Fibroblast of skin of right biceps (primary cell): Measurements from ENCODE around the gene GRN.
A peak's percentile ranks its signal among the peaks of the same experiment; 100 is the strongest.
"Not testable (repeated sequence)": the region's sequence is repeated elsewhere in the genome, so short reads cannot be mapped to it uniquely, and the experiment has no call there.

Experiments used
- DNase-seq: peaks from one replicate; pipeline ENCODE4 v3.0.0-alpha.2; 2013

The GRN gene

GRCh38 chr17:44362459-44362948, 17.4 kb downstream of the GRN start:
- no peak for DNase-seq

GRCh38 chr17:44362949-44363612, 18.0 kb downstream of the GRN start:
- peak; percentile 11 for DNase-seq

- DNase-seq = peak; percentile 67
Observed at GRCh38 chr17:44363613-44364159, 18.6 kb downstream of the GRN start, which contains the start of gene FAM171A2. Gene FAM171A2 (minus strand): TSS chr17:44363853. CDS start chr17:44363714, 139 bp downstream.

GRCh38 chr17:44365051-44365450, 19.9 kb downstream of the GRN start:
- not testable (repeated sequence) for DNase-seq

- DNase-seq = no peak
Observed at GRCh38 chr17:44367231-44367979, 22.3 kb downstream of the GRN start.

- DNase-seq = not testable (repeated sequence)
Observed at GRCh38 chr17:44368391-44369243, 23.5 kb downstream of the GRN start.

- DNase-seq = not testable (repeated sequence)
Observed at GRCh38 chr17:44369414-44370023, 24.4 kb downstream of the GRN start.

GRCh38 chr17:44372036-44372435, 26.9 kb downstream of the GRN start:
- no peak for DNase-seq

- peak; percentile 10 for DNase-seq
Observed at GRCh38 chr17:44374306-44375195, 29.4 kb downstream of the GRN start.

- DNase-seq = no peak
Observed at GRCh38 chr17:44375196-44376017, 30.3 kb downstream of the GRN start.

- peak; percentile 6 for DNase-seq
Observed at GRCh38 chr17:44376124-44376523, 31.0 kb downstream of the GRN start.

- DNase-seq = no peak
Observed at GRCh38 chr17:44376779-44377178, 31.7 kb downstream of the GRN start.

- no peak for DNase-seq
Observed at GRCh38 chr17:44378171-44378705, 33.1 kb downstream of the GRN start.

GRCh38 chr17:44379887-44380286, 34.8 kb downstream of the GRN start:
- DNase-seq = no peak

- DNase-seq = no peak
Observed at GRCh38 chr17:44380767-44381166, 35.7 kb downstream of the GRN start.

GRCh38 chr17:44381810-44382305, 36.8 kb downstream of the GRN start:
- DNase-seq = no peak

- no peak for DNase-seq
Observed at GRCh38 chr17:44382917-44383316, 37.8 kb downstream of the GRN start.

- no peak for DNase-seq
Observed at GRCh38 chr17:44383363-44383762, 38.3 kb downstream of the GRN start.

GRCh38 chr17:44383861-44384260, 38.8 kb downstream of the GRN start:
- no peak for DNase-seq

GRCh38 chr17:44384281-44384822, 39.2 kb downstream of the GRN start:
- DNase-seq = no peak
